Smooth muscle cell (in vitro differentiated cells): ENCODE results near the gene HDDC3. TPM values are rescaled to one million over a fixed set of nuclear protein-coding genes. Genes with fewer than 3 reads are reported as not detected.

ENCODE experiments used
- DNase-seq: peaks from one replicate; lab custom pipeline; 2025; ENCODE audit not compliant: unreplicated experiment; lab: John Stamatoyannopoulos, UW
- H2AFZ ChIP-seq: fragments of 200-600 bp; sonication (generic); 2 replicates; pipeline ENCODE4 v1.6.0; 2016; ENCODE audit warnings: antibody characterized with exemption, low read depth, mild to moderate bottlenecking
- H3F3A ChIP-seq: fragments of 200-600 bp; sonication (generic); 2 replicates; pipeline ENCODE4 v1.6.0; 2017; ENCODE audit warnings: antibody characterized with exemption, low read depth
- H3K27ac ChIP-seq: fragments of 200-600 bp; sonication (generic); 2 replicates; pipeline ENCODE4 v1.5.1; 2016; ENCODE audit warnings: low read depth, mild to moderate bottlenecking
- H3K27me3 ChIP-seq: fragments of 200-600 bp; sonication (generic); 2 replicates; pipeline ENCODE4 v1.6.1; 2016; ENCODE audit warnings: low read depth, mild to moderate bottlenecking
- H3K36me3 ChIP-seq: fragments of 200-600 bp; sonication (generic); 2 replicates; pipeline ENCODE4 v1.5.1; 2016; ENCODE audit warnings: low read depth
- H3K4me1 ChIP-seq: fragments of 200-600 bp; sonication (generic); 2 replicates; pipeline ENCODE4 v1.5.1; 2016; ENCODE audit warnings: low read depth
- H3K4me2 ChIP-seq: fragments of 200-600 bp; sonication (generic); 2 replicates; pipeline ENCODE4 v1.6.0; 2016; ENCODE audit warnings: mild to moderate bottlenecking
- H3K4me3 ChIP-seq: fragments of 200-600 bp; sonication (generic); 2 replicates; pipeline ENCODE4 v1.5.1; 2016; ENCODE audit warnings: mild to moderate bottlenecking
- H3K79me2 ChIP-seq: fragments of 200-600 bp; sonication (generic); 2 replicates; pipeline ENCODE4 v1.6.0; 2016; ENCODE audit warnings: low read depth, mild to moderate bottlenecking
- H3K9ac ChIP-seq: fragments of 200-600 bp; sonication (generic); 2 replicates; pipeline ENCODE4 v1.6.0; 2016; ENCODE audit warnings: low read depth
- H3K9me3 ChIP-seq: fragments of 200-600 bp; sonication (generic); replicated peaks from 2 replicates; pipeline ENCODE4 v1.5.1; 2016; ENCODE audit warnings: low read depth
- H4K20me1 ChIP-seq: fragments of 200-600 bp; sonication (generic); 2 replicates; pipeline ENCODE4 v1.6.0; 2016; ENCODE audit warnings: low read depth
- WGBS: methylation state at CpG from one replicate; pipeline ENCODE4 v1.1.7; 2016; ENCODE audit warnings: low lambda C conversion rate; 5-methylcytosine and 5-hydroxymethylcytosine counted together
- polyA plus RNA-seq: library from polyadenylated mRNA; unstranded; fragments of >200 nt; fragmentation: Nextera tagmentation; extraction: Ambion mirVana; gene quantifications from 2 replicates; pipeline ENCODE4 v1.2.1, GENCODE V29; 2016
- total RNA-seq: library from RNA; depleted of rRNA; stranded (reverse); fragments of >200 nt; gene quantifications from 2 replicates; pipeline ENCODE4 v1.2.3, GENCODE V29; 2014
- TF ChIP-seq, protein P1 (sequence below): fragments of 200-600 bp; sonication (generic); IDR thresholded peaks from 2 replicates; pipeline ENCODE4 v1.5.1; 2017; ENCODE audit warnings: borderline replicate concordance, mild to moderate bottlenecking, antibody characterized with exemption; ENCODE audit not compliant: insufficient read depth, poor library complexity, severe bottlenecking

HDDC3 gene
- total and polyA plus RNA-seq, 2 experiments from 2014 or later = 16.0 to 16.3 TPM

GRCh38 chr15:90915808-90916440 is 16.4 kb downstream of the HDDC3 start:
- Histone ChIP-seq H3K27ac (peak overlapping the region; percentile 7), H3K4me3 (no peak overlapping the region), H3K36me3 (no peaks in the 10 kb centered on the region), H3K27me3 (no peaks in the 10 kb centered on the region), H3K4me2 (no peak overlapping the region), H4K20me1 (no peaks in the 10 kb centered on the region), H3K79me2 (no peaks in the 10 kb centered on the region), H3F3A (no peaks in the 10 kb centered on the region), H3K9me3 (no peaks in the 10 kb centered on the region), H2AFZ (no peak overlapping the region), H3K4me1 (no peaks in the 10 kb centered on the region), H3K9ac (no peak overlapping the region)
- TF ChIP-seq, protein P1, sequence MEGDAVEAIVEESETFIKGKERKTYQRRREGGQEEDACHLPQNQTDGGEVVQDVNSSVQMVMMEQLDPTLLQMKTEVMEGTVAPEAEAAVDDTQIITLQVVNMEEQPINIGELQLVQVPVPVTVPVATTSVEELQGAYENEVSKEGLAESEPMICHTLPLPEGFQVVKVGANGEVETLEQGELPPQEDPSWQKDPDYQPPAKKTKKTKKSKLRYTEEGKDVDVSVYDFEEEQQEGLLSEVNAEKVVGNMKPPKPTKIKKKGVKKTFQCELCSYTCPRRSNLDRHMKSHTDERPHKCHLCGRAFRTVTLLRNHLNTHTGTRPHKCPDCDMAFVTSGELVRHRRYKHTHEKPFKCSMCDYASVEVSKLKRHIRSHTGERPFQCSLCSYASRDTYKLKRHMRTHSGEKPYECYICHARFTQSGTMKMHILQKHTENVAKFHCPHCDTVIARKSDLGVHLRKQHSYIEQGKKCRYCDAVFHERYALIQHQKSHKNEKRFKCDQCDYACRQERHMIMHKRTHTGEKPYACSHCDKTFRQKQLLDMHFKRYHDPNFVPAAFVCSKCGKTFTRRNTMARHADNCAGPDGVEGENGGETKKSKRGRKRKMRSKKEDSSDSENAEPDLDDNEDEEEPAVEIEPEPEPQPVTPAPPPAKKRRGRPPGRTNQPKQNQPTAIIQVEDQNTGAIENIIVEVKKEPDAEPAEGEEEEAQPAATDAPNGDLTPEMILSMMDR = no peak
- no peak for DNase-seq
- WGBS = 75% methylated on average over 25 of the region's 25 CpGs

- H3F3A ChIP-seq = no peaks in the 10 kb centered on the region
- no peaks in the 10 kb centered on the region for H3K4me1 ChIP-seq
- H2AFZ ChIP-seq = no peak overlapping the region
- H3K36me3 ChIP-seq = no peaks in the 10 kb centered on the region
- H3K9ac ChIP-seq = no peak overlapping the region
- no peaks in the 10 kb centered on the region for H3K9me3 ChIP-seq
- no peak for DNase-seq
- H3K79me2 ChIP-seq = no peaks in the 10 kb centered on the region
- peak overlapping the region; percentile 7 for H3K27ac ChIP-seq
- 88% methylated on average over 7 of the region's 7 CpGs for WGBS
- no peak overlapping the region for H3K4me2 ChIP-seq
- TF ChIP-seq, protein P1 = no peak
- no peaks in the 10 kb centered on the region for H3K27me3 ChIP-seq
- no peaks in the 10 kb centered on the region for H4K20me1 ChIP-seq
- H3K4me3 ChIP-seq = no peak overlapping the region
Observed at GRCh38 chr15:90915216-90915807, 17.0 kb downstream of the HDDC3 start.

DNA sequence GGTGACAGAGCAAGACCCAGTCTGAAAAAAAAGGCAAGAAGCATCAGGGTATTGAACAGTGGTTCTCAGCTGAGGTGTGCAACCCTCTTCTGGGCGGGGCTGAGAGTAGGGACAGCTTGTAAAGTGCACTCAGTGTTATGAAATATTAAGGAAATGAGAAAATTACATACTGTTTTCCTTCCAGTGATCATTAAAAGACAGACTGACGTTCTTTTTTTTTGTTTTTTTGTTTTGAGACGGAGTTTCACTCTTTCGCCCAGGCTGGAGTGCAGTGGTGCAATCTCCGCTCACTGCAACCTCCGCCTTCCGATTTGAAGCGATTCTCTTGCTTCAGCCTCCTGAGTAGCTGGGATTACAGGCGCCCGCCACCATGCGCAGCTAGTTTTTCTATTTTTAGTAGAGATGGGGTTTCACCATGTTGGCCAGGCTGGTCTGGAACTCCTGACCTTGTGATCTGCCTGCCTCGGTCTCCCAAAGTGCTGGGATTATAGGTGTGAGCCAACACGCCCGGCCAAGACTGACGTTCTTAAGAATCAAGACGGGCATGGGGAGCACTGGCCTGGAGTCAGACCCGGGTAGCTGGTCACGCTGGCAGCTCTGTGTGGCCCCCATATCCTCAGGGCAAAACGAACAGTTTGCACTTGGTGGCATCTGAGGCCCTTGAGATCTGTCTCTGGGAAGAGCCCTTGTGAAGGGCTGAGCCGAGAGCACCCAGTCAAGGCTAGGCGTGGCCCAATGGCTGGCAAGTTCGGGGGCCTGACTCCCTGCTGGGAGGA is 17.9 kb downstream of the HDDC3 start:
- no peak overlapping the region for H3K9ac ChIP-seq
- no peaks in the 10 kb centered on the region for H4K20me1 ChIP-seq
- no peaks in the 10 kb centered on the region for H3K79me2 ChIP-seq
- H2AFZ ChIP-seq = no peak overlapping the region
- TF ChIP-seq, protein P1 = no peak
- 97% methylated on average over 22 of the region's 22 CpGs for WGBS
- H3F3A ChIP-seq = no peaks in the 10 kb centered on the region
- H3K27ac ChIP-seq = no peak overlapping the region
- H3K9me3 ChIP-seq = no peaks in the 10 kb centered on the region
- no peaks in the 10 kb centered on the region for H3K27me3 ChIP-seq
- no peak overlapping the region for H3K4me3 ChIP-seq
- H3K36me3 ChIP-seq = no peaks in the 10 kb centered on the region
- DNase-seq = no peak
- H3K4me1 ChIP-seq = no peaks in the 10 kb centered on the region
- no peak overlapping the region for H3K4me2 ChIP-seq
